A549 treated with DMSO at 1 μM for 4 hours (cell line): Measurements from ENCODE around the gene ANXA10. TPM values are rescaled to one million over a fixed set of nuclear protein-coding genes. Genes with fewer than 3 reads are reported as not detected.

ENCODE experiments used
- total RNA-seq: library from RNA; stranded (reverse); fragments of 200-300 nt; extraction: Qiagen RNA extraction; gene quantifications from 5 replicates; pipeline ENCODE4 v1.2.3, GENCODE V29; 2022; ENCODE audit warnings: low read depth

Gene ANXA10, protein sequence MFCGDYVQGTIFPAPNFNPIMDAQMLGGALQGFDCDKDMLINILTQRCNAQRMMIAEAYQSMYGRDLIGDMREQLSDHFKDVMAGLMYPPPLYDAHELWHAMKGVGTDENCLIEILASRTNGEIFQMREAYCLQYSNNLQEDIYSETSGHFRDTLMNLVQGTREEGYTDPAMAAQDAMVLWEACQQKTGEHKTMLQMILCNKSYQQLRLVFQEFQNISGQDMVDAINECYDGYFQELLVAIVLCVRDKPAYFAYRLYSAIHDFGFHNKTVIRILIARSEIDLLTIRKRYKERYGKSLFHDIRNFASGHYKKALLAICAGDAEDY
- total RNA-seq, result 3.6 to 4.8 TPM (median 3.9 TPM) in 5 replicates

DNA sequence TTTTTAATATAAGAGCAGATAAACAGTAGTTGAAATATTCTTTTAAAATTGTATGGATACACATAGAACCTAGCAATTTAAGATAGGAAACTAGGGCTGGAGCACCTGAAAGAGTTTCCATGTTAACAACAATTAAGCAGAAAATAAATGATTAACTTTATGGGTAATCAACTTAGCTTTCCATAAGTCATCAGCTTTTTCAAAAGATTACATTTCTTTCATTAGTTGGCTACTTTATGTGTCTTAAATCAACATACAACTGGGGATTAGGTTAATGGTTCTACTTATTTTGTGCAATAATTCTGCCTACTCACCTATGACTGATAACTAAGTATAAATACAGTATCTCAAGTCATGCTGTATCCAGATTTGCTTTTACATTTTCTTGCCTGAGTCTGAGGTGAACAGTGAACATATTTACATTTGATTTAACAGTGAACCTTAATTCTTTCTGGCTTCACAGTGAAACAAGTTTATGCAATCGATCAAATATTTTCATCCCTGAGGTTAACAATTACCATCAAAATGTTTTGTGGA lies at the start of gene ANXA10:
Gene ANXA10 (plus strand): TSS at position 362 of the 537 bp plus-strand sequence. CDS start 164 bp downstream, at position 526.

Other genes with a start within 250 kb of the ANXA10 start
- gene DDX60, start 226.2 kb downstream of the ANXA10 start, total RNA-seq, result 2.3 to 3.2 TPM (median 2.7 TPM) in 5 replicates